A673 (cell line): ENCODE results near the gene MED15.
"Not testable (repeated sequence)": the region's sequence is repeated elsewhere in the genome, so short reads cannot be mapped to it uniquely, and the experiment has no call there.

Experiments used
- CTCF ChIP-seq: fragments of 300-800, 200-600 bp; sonication (generic); conservative IDR thresholded peaks from 2 replicates; pipeline ENCODE4 v1.5.1; 2017; ENCODE audit warnings: low read depth, mild to moderate bottlenecking, antibody characterized with exemption, low read length, moderate library complexity, mixed read lengths
- EZH2 ChIP-seq: fragments of 200-600 bp; sonication (generic); IDR thresholded peaks from 2 replicates; pipeline ENCODE4 v1.6.1; 2017; ENCODE audit warnings: borderline replicate concordance, low read depth, mild to moderate bottlenecking, mixed read lengths, antibody characterized with exemption, low read length; ENCODE audit not compliant: poor library complexity, severe bottlenecking

GRCh38 chr22:20483143-20483506 lies 24.3 kb upstream of the MED15 start:
- TF ChIP-seq CTCF, EZH2: not testable (repeated sequence)
